Vagina (tissue), 2 donors: Measurements from ENCODE around the gene DUSP2.

Source experiments
- POLR2A ChIP-seq, 2 donors: fragments of 450-650 bp; IDR thresholded peaks; one replicate each; pipeline ENCODE4 v1.6.1; 2017; ENCODE audit warnings: antibody characterized with exemption in 2 of 2, mild to moderate bottlenecking in 2 of 2, moderate library complexity in 2 of 2
- TF ChIP-seq, protein P1 (sequence below), 3 experiments: fragments of 450-650 bp in 2 of 3; fragments of 200-600 bp in 1 of 3; sonication (generic) in 1 of 3; IDR thresholded peaks; one replicate each; pipeline ENCODE4 v1.5.1; 2017 to 2019; ENCODE audit warnings: antibody characterized with exemption in 3 of 3, mild to moderate bottlenecking in 2 of 3, moderate library complexity in 2 of 3

DNA sequence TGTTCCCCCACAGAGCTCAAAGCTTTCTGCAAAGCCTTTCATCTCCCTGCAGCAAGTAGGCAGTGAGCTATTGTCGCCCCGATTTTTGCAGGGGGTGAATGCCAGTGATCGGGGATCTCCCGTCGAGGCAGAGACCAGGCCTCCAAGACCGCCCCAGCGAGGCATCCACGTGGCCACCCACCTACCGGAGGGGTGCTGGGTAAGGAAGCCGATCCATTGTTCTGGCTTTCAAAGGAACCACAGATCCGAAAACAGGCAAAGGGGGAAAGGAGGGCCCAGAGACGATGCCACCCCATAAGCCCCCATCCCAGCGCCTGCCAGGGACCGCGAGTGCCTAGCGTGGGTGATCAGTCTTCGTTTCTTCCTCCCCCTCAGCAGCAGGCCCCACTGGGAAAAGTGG is 31.3 kb downstream of the DUSP2 start:
- no peak for TF ChIP-seq POLR2A (IDR thresholded peaks at IDR 0.05)
- TF ChIP-seq, protein P1, sequence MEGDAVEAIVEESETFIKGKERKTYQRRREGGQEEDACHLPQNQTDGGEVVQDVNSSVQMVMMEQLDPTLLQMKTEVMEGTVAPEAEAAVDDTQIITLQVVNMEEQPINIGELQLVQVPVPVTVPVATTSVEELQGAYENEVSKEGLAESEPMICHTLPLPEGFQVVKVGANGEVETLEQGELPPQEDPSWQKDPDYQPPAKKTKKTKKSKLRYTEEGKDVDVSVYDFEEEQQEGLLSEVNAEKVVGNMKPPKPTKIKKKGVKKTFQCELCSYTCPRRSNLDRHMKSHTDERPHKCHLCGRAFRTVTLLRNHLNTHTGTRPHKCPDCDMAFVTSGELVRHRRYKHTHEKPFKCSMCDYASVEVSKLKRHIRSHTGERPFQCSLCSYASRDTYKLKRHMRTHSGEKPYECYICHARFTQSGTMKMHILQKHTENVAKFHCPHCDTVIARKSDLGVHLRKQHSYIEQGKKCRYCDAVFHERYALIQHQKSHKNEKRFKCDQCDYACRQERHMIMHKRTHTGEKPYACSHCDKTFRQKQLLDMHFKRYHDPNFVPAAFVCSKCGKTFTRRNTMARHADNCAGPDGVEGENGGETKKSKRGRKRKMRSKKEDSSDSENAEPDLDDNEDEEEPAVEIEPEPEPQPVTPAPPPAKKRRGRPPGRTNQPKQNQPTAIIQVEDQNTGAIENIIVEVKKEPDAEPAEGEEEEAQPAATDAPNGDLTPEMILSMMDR (IDR thresholded peaks at IDR 0.05), result no peak
